ENCODE results near the gene XRCC6. TPM values are rescaled to one million over a fixed set of nuclear protein-coding genes. Genes with fewer than 3 reads are reported as not detected.

XRCC6 gene
- total RNA-seq, 1 experiment from 2014 or later = 474 TPM

DNA sequence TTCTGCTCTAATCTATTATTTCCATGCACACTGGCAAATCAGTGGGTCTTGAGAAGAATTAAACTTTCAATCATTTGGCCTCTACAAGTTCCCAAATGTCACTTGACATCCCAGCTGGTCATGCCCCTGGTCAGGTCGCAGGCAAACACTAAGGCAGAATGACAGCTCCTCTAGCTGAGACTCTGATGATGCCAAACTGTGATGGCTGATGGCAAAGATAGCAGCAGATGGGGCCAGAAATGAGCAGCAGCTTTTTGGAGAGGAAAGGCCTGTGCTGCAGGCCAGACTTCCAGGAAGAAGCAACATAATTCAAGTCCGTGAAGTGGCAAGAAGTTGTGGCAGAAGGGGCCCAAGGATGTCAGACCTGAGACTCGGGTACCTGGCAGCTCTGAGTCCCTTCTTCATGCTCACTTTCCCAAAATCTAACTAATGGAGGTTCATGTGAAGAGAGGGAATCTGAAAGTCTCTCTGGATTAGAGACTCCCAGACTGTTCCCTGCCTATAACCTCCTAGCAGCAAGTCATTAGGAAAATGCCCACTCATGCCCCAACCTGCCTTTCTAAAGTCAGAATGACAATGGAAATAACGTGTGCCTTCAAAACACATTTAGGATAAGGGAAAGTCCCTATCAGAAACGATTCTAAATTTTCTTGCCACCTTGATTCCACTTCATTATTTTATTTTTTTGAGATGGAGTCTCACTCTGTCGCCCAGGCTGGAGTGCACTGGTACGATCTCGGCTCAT lies 22.0 kb upstream of the XRCC6 start (continued):
- no peak for TF ChIP-seq HMGA2 (CRISPR knock-in tag; IDR thresholded peaks at IDR 0.05)

GRCh38 chr22:41600976-41601375 lies 20.1 kb upstream of the XRCC6 start:
- no peak overlapping the region for H3K27ac Mint-ChIP-seq
- no peaks in the 10 kb centered on the region for H3K27me3 Mint-ChIP-seq (ENCODE audit: low read depth)
- H3K4me1 Mint-ChIP-seq = no peaks in the 10 kb centered on the region
- POLR2A ChIA-PET = no interaction called here
- CTCF ChIA-PET = no interaction called here
- no peaks in the 10 kb centered on the region for H3K9me3 Mint-ChIP-seq
- no peak for TF ChIP-seq ZNF671 (CRISPR knock-in tag; IDR thresholded peaks at IDR 0.05)
- TF ChIP-seq ZNF416 (CRISPR knock-in tag; IDR thresholded peaks at IDR 0.05) = no peak
- TF ChIP-seq ATF1 (CRISPR knock-in tag; IDR thresholded peaks at IDR 0.05) = no peak
- no peak for TF ChIP-seq CBFB (CRISPR knock-in tag; IDR thresholded peaks at IDR 0.05; ENCODE audit: low read depth)
- no peak for TF ChIP-seq ZNF317 (CRISPR knock-in tag; IDR thresholded peaks at IDR 0.05; ENCODE audit: borderline replicate concordance, low read depth)
- TF ChIP-seq, protein P1, sequence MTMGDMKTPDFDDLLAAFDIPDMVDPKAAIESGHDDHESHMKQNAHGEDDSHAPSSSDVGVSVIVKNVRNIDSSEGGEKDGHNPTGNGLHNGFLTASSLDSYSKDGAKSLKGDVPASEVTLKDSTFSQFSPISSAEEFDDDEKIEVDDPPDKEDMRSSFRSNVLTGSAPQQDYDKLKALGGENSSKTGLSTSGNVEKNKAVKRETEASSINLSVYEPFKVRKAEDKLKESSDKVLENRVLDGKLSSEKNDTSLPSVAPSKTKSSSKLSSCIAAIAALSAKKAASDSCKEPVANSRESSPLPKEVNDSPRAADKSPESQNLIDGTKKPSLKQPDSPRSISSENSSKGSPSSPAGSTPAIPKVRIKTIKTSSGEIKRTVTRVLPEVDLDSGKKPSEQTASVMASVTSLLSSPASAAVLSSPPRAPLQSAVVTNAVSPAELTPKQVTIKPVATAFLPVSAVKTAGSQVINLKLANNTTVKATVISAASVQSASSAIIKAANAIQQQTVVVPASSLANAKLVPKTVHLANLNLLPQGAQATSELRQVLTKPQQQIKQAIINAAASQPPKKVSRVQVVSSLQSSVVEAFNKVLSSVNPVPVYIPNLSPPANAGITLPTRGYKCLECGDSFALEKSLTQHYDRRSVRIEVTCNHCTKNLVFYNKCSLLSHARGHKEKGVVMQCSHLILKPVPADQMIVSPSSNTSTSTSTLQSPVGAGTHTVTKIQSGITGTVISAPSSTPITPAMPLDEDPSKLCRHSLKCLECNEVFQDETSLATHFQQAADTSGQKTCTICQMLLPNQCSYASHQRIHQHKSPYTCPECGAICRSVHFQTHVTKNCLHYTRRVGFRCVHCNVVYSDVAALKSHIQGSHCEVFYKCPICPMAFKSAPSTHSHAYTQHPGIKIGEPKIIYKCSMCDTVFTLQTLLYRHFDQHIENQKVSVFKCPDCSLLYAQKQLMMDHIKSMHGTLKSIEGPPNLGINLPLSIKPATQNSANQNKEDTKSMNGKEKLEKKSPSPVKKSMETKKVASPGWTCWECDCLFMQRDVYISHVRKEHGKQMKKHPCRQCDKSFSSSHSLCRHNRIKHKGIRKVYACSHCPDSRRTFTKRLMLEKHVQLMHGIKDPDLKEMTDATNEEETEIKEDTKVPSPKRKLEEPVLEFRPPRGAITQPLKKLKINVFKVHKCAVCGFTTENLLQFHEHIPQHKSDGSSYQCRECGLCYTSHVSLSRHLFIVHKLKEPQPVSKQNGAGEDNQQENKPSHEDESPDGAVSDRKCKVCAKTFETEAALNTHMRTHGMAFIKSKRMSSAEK (CRISPR knock-in tag; IDR thresholded peaks at IDR 0.05; ENCODE audit: borderline replicate concordance) = no peak
- TF ChIP-seq ZNF219 (CRISPR knock-in tag; IDR thresholded peaks at IDR 0.05; ENCODE audit: borderline replicate concordance) = no peak
- TF ChIP-seq KAT7 (CRISPR knock-in tag; IDR thresholded peaks at IDR 0.05; ENCODE audit: borderline replicate concordance) = no peak
- TF ChIP-seq ZNF263 (CRISPR knock-in tag; IDR thresholded peaks at IDR 0.05; ENCODE audit: low read depth) = no peak
- TF ChIP-seq MAX (CRISPR knock-in tag; IDR thresholded peaks at IDR 0.05) = no peak
- TF ChIP-seq CREB1 (CRISPR knock-in tag; IDR thresholded peaks at IDR 0.05) = no peak
- TF ChIP-seq, protein P2, sequence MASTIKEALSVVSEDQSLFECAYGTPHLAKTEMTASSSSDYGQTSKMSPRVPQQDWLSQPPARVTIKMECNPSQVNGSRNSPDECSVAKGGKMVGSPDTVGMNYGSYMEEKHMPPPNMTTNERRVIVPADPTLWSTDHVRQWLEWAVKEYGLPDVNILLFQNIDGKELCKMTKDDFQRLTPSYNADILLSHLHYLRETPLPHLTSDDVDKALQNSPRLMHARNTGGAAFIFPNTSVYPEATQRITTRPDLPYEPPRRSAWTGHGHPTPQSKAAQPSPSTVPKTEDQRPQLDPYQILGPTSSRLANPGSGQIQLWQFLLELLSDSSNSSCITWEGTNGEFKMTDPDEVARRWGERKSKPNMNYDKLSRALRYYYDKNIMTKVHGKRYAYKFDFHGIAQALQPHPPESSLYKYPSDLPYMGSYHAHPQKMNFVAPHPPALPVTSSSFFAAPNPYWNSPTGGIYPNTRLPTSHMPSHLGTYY (CRISPR knock-in tag; IDR thresholded peaks at IDR 0.05) = no peak
- TF ChIP-seq, protein P3, sequence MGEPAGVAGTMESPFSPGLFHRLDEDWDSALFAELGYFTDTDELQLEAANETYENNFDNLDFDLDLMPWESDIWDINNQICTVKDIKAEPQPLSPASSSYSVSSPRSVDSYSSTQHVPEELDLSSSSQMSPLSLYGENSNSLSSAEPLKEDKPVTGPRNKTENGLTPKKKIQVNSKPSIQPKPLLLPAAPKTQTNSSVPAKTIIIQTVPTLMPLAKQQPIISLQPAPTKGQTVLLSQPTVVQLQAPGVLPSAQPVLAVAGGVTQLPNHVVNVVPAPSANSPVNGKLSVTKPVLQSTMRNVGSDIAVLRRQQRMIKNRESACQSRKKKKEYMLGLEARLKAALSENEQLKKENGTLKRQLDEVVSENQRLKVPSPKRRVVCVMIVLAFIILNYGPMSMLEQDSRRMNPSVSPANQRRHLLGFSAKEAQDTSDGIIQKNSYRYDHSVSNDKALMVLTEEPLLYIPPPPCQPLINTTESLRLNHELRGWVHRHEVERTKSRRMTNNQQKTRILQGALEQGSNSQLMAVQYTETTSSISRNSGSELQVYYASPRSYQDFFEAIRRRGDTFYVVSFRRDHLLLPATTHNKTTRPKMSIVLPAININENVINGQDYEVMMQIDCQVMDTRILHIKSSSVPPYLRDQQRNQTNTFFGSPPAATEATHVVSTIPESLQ (CRISPR knock-in tag; IDR thresholded peaks at IDR 0.05) = no peak
- TF ChIP-seq ZNF423 (CRISPR knock-in tag; IDR thresholded peaks at IDR 0.05) = no peak
- no peak for TF ChIP-seq ETV6 (CRISPR knock-in tag; IDR thresholded peaks at IDR 0.05)
- TF ChIP-seq NFATC4 (CRISPR knock-in tag; IDR thresholded peaks at IDR 0.05) = no peak
- DNase-seq (ENCODE audit: low spot score) (no peak), ATAC-seq (no peak)
- H3K36me3 Mint-ChIP-seq = peaks cover 31% of the 10 kb centered on the region
- no peak overlapping the region for H3K4me3 Mint-ChIP-seq
